GM12874 (cell line): ENCODE measurements around the gene SET.

Experiments
- CTCF ChIP-seq: IDR thresholded peaks from 2 replicates; pipeline ENCODE4 v1.5.1; 2011; ENCODE audit warnings: low read depth, mild to moderate bottlenecking, control low read depth, low read length, moderate library complexity; ENCODE audit not compliant: insufficient read depth

The SET gene

DNA sequence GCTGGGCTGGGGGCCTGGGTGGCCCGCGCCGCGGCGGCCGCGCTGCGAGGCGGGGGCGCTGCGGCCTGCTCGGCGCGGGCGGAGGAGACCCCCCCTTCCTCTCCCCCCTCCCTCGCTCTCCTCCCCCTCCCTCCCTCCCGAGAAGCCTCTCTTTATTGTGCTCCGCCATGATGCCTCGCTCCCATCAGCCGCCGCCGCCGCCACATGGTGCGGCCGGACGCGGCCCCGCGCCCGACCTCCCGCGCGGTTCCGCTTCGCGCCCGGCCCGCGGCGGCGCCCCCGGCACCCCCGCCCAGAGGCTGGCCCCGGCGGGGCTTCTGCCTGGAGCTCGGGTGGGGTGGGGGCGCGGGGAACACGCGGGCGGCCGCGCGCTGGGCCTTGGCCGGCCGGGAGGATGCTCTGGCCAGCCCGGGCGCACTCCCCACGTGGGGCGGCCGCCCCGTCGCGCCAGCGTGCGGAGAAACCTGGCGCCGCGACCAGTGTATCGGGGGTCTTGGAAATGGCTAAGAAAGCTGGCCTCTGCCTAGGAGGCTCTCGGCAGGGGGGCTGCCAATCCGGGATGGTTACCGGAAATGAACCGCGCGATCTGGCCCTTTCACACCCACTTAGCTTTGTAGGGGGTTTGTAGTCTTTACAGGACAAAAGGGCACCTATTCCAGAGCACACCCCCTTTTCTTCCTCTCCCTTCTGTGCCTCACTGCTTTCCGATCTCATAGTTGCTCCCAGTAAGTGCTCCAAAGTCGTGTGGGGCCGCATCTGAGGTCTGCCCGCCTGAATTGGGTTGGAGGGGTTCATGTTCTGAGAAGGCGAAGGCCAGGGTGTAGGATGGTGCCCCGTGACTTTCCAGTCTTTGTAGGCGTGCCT, 1.0 kb downstream of the SET start:
- no peak for TF ChIP-seq CTCF

DNA sequence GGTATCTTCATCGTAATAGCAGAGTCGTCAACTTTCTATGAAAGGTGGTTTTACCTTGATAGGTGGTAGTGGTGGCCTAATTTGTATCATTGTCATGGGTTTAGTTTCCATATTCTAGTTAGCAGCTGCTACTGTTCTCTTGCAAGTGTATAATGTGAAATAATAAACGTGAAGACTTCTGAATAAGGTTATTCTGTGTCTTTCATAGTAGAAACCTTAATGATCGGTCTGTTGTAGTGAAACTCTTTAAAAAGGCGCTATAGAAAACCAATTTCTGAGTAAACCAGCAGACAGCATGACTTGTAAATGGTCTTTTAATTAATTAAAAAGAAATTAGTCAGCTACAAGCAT, 1.6 kb downstream of the SET start:
- TF ChIP-seq CTCF = no peak

- no peak for TF ChIP-seq CTCF
Measured at GRCh38 chr9:128694344-128694743, 5.3 kb downstream of the SET start.

DNA sequence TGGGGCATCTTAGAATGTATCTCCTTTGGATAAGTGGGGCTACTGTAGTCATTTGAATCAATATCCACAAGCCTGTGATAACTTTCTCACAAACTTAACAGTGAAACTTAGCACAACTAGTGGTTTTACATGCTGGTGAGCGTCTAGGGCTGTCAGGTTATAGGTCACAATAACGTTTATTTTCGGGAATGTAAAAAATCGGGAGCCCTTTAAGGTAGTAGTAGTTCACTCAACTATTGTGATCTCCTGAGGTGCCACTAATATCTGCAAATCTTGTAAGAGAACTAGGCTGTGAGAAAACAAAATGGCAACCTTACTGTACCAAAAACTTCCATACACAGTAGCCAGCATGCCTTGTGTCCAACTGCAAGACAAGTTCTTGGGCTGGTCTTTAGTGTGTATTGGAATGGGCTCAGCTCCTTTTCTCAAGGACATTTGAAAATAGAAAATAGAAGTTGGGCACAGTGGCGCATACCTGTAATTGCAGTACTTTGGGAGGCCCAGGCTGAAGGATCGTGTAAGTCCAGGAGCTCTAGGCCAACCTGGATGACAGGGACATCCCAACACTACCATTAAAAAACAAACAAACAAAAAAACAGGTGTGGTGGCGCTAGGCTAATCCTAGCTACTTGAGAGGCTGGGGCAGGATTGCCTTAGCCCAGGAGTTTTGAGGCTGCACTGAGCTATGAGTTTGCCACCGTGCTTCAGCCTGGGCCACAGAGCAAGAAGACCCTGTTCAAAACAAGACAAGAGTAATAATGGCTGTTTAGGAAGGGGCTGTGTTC, 8.1 kb downstream of the SET start:
- no peak for TF ChIP-seq CTCF

GRCh38 chr9:128701227-128701854, 12.3 kb downstream of the SET start:
- TF ChIP-seq CTCF = no peak

GRCh38 chr9:128702445-128702948, 13.5 kb downstream of the SET start, which contains the start of gene PKN3:
TSS of gene PKN3 (plus strand) at chr9:128702503. CDS start at chr9:128702916, 413 bp downstream.
- TF ChIP-seq CTCF = peak; percentile 93

DNA sequence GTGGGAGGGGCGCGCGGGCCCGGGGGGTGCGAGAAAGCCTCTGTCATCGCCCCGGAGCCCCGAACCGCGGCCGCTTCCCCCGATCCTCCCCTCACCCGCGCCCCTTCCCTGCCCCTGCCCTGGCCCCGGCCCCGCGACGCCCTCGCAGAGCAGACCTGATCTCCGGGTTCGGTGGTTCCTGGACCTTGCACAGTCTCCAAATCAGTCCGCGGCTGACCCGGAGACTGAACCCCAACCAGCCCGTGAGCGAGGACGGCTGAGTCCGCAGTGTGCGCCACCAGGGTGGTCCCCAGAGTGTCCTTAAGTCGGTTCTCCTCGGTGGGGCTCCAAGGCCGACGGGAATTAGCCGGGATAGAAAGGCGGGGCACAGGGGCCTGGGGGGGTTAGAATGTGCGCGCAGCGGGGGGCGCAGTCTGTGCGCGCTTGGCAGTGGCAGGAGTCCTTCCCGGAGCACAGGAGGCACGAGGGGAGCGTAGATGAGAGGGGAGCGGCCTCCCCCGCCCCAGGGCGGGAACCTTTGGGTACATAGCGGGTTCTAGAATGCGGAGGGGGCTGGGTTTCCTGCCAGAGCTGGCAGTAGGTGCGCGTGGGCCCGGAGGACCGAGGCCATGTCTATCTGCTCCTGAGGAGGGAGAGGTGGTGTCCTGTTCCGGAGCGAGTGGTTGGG, 14.1 kb downstream of the SET start:
- no peak for TF ChIP-seq CTCF
